SK-N-SH treated with all-trans-retinoic acid at 6 μM for 48 hours (cell line): ENCODE data around the gene PROX2.
A peak's percentile ranks its signal among the peaks of the same experiment; 100 is the strongest.

Experiments used
- ATAC-seq: fragments of 200-7000 bp; cut with Tn5 transposase; 3 replicates; pipeline ENCODE4 v1.9.1; 2020; ENCODE audit warnings: mild to moderate bottlenecking, moderate library complexity
- ARNTL ChIP-seq: fragments of 450-650 bp; formaldehyde crosslinking; IDR thresholded peaks from 2 replicates; pipeline ENCODE4 v1.5.0; 2020; ENCODE audit warnings: low read depth, mild to moderate bottlenecking, moderate library complexity, borderline replicate concordance
- BACH2 ChIP-seq: fragments of 250-450 bp; sonication (Bioruptor Pico); IDR thresholded peaks from 2 replicates; pipeline ENCODE4 v1.9.0; 2021; ENCODE audit warnings: mild to moderate bottlenecking, borderline replicate concordance
- CSDC2 ChIP-seq: fragments of 250-450 bp; sonication (Bioruptor Pico); IDR thresholded peaks from 2 replicates; pipeline ENCODE4 v1.5.0; 2020; ENCODE audit warnings: mild to moderate bottlenecking, moderate library complexity
- ESRRG ChIP-seq: fragments of 250-450 bp; sonication (Bioruptor Pico); IDR thresholded peaks from 2 replicates; pipeline ENCODE4 v1.6.1; 2021; ENCODE audit warnings: mild to moderate bottlenecking
- ISL1 ChIP-seq: fragments of 250-450 bp; sonication (Bioruptor Pico); IDR thresholded peaks from 2 replicates; pipeline ENCODE4 v2.1.2; 2022; ENCODE audit warnings: mild to moderate bottlenecking, moderate library complexity
- OSR1 ChIP-seq: fragments of 250-450 bp; sonication (Bioruptor Pico); IDR thresholded peaks from 2 replicates; pipeline ENCODE4 v1.8.0; 2022; ENCODE audit warnings: moderate library complexity, mild to moderate bottlenecking, inconsistent platforms
- PPARA ChIP-seq: fragments of 250-450 bp; sonication (Bioruptor Pico); IDR thresholded peaks from 2 replicates; pipeline ENCODE4 v1.5.0; 2020; ENCODE audit warnings: mild to moderate bottlenecking, borderline replicate concordance
- SNAI2 ChIP-seq: fragments of 250-450 bp; sonication (Bioruptor Pico); IDR thresholded peaks from 2 replicates; pipeline ENCODE4 v1.5.0; 2020; ENCODE audit warnings: mild to moderate bottlenecking, moderate library complexity
- TOX ChIP-seq: fragments of 250-450 bp; sonication (Bioruptor Pico); IDR thresholded peaks from 2 replicates; pipeline ENCODE4 v1.8.0; 2021; ENCODE audit warnings: mild to moderate bottlenecking, moderate library complexity, borderline replicate concordance
- ZC3H10 ChIP-seq: fragments of 250-450 bp; sonication (Bioruptor Pico); IDR thresholded peaks from 2 replicates; pipeline ENCODE4 v1.5.1; 2021; ENCODE audit warnings: mild to moderate bottlenecking, moderate library complexity
- ZFP30 ChIP-seq: fragments of 450-650 bp; formaldehyde crosslinking; IDR thresholded peaks from 2 replicates; pipeline ENCODE4 v1.5.0; 2022; ENCODE audit warnings: mild to moderate bottlenecking, moderate library complexity
- ZNF565 ChIP-seq: fragments of 450-650 bp; formaldehyde crosslinking; conservative IDR thresholded peaks from 2 replicates; pipeline ENCODE4 v1.5.0; 2020; ENCODE audit warnings: low read depth, mild to moderate bottlenecking, moderate library complexity
- ZNF70 ChIP-seq: fragments of 450-650 bp; formaldehyde crosslinking; IDR thresholded peaks from 2 replicates; pipeline ENCODE4 v1.5.0; 2020; ENCODE audit warnings: mild to moderate bottlenecking, moderate library complexity
- ZNF8 ChIP-seq: fragments of 450-650 bp; formaldehyde crosslinking; IDR thresholded peaks from 2 replicates; pipeline ENCODE4 v1.5.0; 2020; ENCODE audit warnings: mild to moderate bottlenecking, moderate library complexity
- TF ChIP-seq, protein P1 (sequence below): fragments of 250-450 bp; sonication (Bioruptor Pico); IDR thresholded peaks from 2 replicates; pipeline ENCODE4 v1.5.0; 2020; ENCODE audit warnings: mild to moderate bottlenecking, moderate library complexity
- TF ChIP-seq, protein P2 (sequence below): fragments of 250-450 bp; sonication (Bioruptor Pico); IDR thresholded peaks from 2 replicates; pipeline ENCODE4 v1.8.0; 2020; ENCODE audit warnings: mild to moderate bottlenecking, moderate library complexity, borderline replicate concordance
- TF ChIP-seq, protein P3 (sequence below): fragments of 250-450 bp; sonication (Bioruptor Pico); IDR thresholded peaks from 2 replicates; pipeline ENCODE4 v1.8.0; 2021; ENCODE audit warnings: low read depth, mild to moderate bottlenecking, moderate library complexity, borderline replicate concordance
- TF ChIP-seq, protein P4 (sequence below): fragments of 250-450 bp; sonication (Bioruptor Pico); IDR thresholded peaks from 2 replicates; pipeline ENCODE4 v1.5.1; 2020; ENCODE audit warnings: low read depth, mild to moderate bottlenecking, moderate library complexity
- TF ChIP-seq, protein P5 (sequence below): fragments of 250-450 bp; sonication (Bioruptor Pico); IDR thresholded peaks from 2 replicates; pipeline ENCODE4 v1.5.1; 2021; ENCODE audit warnings: mild to moderate bottlenecking, moderate library complexity

Gene PROX2

DNA sequence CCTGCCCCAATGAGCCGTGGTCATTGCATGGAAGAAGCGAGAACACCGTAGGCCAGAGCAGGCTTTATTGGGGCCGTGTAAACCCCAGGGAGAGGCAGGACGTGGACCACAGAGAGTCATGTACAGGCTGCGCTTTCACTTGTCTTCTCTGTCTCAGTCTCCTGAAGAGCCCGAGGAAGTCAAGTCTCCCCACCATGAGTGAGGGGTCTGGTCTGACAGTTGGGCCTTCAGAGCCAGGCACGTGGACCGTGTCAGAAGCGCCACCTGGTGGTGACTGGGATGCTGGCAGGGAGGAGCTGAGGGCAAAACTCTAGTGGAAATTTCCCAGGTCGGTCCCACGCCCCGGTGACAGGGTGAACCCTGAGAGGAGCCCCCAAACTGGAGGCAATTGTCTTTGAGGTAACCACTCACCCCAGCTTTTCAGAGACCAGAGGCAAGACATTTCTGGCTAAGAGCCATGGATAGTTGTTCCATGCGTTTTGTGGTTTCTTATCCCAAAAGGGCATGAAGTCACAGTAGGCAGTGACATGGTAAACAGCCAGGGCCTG, 29.7 kb upstream of the PROX2 start:
- TF ChIP-seq CSDC2 = no peak
- TF ChIP-seq TOX (CRISPR knock-in tag) = no peak
- no peak for TF ChIP-seq ARNTL (CRISPR knock-in tag)
- TF ChIP-seq, protein P1, sequence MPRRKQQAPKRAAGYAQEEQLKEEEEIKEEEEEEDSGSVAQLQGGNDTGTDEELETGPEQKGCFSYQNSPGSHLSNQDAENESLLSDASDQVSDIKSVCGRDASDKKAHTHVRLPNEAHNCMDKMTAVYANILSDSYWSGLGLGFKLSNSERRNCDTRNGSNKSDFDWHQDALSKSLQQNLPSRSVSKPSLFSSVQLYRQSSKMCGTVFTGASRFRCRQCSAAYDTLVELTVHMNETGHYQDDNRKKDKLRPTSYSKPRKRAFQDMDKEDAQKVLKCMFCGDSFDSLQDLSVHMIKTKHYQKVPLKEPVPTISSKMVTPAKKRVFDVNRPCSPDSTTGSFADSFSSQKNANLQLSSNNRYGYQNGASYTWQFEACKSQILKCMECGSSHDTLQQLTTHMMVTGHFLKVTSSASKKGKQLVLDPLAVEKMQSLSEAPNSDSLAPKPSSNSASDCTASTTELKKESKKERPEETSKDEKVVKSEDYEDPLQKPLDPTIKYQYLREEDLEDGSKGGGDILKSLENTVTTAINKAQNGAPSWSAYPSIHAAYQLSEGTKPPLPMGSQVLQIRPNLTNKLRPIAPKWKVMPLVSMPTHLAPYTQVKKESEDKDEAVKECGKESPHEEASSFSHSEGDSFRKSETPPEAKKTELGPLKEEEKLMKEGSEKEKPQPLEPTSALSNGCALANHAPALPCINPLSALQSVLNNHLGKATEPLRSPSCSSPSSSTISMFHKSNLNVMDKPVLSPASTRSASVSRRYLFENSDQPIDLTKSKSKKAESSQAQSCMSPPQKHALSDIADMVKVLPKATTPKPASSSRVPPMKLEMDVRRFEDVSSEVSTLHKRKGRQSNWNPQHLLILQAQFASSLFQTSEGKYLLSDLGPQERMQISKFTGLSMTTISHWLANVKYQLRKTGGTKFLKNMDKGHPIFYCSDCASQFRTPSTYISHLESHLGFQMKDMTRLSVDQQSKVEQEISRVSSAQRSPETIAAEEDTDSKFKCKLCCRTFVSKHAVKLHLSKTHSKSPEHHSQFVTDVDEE (CRISPR knock-in tag) = no peak
- TF ChIP-seq BACH2 = no peak
- TF ChIP-seq ZC3H10 = no peak
- no peak for TF ChIP-seq ZNF70 (CRISPR knock-in tag)
- TF ChIP-seq PPARA = no peak
- no peak for TF ChIP-seq ZFP30
- TF ChIP-seq OSR1 = no peak
- no peak for TF ChIP-seq ISL1
- no peak for TF ChIP-seq ZNF565 (CRISPR knock-in tag)
- TF ChIP-seq SNAI2 (CRISPR knock-in tag) = no peak
- peak; percentile 74 for ATAC-seq

DNA sequence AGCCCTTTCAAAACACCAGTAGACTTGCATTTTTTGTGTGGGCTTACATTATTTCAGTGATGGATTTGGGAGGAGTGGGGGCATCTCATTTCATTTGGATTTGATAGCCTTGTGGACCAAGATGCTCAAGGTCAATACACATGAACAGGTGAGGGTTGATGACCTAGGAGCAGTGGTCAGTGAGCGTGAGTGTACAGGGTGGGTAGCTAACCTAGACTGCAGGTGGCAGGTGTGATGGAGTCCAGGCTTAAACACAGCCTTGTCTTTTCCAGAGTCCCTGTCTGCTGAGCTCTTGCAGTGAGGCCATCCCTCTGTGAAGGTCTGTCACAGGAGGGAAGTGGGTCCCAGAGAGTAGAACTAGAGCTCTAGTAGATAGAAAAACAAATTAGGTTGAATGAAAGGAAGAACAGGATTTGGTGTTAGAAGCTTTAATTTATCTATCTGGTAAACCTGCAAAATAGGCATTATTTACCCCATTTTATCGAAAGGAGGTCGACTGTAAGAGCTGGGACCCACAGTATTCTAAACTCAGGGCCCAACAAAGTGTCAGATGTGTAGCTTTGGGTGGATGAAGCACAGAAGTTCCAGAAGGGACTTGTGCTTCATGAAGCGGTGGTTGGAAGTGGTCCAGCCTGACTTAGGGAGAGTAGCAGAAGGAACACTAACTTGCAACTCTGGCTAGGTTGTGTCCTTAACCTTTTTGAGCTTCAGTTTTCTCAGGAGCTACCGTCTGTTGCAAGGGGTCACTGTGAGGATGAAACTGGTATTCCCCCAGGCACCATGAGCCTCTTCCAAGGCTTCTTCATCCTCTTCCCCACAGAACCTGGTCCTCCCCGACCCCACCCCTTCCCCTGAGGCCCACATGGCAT, 28.9 kb upstream of the PROX2 start:
- TF ChIP-seq, protein P2, sequence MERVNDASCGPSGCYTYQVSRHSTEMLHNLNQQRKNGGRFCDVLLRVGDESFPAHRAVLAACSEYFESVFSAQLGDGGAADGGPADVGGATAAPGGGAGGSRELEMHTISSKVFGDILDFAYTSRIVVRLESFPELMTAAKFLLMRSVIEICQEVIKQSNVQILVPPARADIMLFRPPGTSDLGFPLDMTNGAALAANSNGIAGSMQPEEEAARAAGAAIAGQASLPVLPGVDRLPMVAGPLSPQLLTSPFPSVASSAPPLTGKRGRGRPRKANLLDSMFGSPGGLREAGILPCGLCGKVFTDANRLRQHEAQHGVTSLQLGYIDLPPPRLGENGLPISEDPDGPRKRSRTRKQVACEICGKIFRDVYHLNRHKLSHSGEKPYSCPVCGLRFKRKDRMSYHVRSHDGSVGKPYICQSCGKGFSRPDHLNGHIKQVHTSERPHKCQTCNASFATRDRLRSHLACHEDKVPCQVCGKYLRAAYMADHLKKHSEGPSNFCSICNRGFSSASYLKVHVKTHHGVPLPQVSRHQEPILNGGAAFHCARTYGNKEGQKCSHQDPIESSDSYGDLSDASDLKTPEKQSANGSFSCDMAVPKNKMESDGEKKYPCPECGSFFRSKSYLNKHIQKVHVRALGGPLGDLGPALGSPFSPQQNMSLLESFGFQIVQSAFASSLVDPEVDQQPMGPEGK (CRISPR knock-in tag) = no peak
- TF ChIP-seq PPARA (no peak), ARNTL (CRISPR knock-in tag) (no peak), ZC3H10 (no peak), ZFP30 (no peak), ISL1 (no peak), ZNF70 (CRISPR knock-in tag) (no peak), ZNF8 (CRISPR knock-in tag) (no peak), CSDC2 (no peak), ESRRG (CRISPR knock-in tag) (no peak), BACH2 (no peak)
- TF ChIP-seq, protein P3, sequence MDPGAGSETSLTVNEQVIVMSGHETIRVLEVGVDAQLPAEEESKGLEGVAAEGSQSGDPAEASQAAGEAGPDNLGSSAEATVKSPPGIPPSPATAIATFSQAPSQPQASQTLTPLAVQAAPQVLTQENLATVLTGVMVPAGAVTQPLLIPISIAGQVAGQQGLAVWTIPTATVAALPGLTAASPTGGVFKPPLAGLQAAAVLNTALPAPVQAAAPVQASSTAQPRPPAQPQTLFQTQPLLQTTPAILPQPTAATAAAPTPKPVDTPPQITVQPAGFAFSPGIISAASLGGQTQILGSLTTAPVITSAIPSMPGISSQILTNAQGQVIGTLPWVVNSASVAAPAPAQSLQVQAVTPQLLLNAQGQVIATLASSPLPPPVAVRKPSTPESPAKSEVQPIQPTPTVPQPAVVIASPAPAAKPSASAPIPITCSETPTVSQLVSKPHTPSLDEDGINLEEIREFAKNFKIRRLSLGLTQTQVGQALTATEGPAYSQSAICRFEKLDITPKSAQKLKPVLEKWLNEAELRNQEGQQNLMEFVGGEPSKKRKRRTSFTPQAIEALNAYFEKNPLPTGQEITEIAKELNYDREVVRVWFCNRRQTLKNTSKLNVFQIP (CRISPR knock-in tag) = no peak
- TF ChIP-seq, protein P4, sequence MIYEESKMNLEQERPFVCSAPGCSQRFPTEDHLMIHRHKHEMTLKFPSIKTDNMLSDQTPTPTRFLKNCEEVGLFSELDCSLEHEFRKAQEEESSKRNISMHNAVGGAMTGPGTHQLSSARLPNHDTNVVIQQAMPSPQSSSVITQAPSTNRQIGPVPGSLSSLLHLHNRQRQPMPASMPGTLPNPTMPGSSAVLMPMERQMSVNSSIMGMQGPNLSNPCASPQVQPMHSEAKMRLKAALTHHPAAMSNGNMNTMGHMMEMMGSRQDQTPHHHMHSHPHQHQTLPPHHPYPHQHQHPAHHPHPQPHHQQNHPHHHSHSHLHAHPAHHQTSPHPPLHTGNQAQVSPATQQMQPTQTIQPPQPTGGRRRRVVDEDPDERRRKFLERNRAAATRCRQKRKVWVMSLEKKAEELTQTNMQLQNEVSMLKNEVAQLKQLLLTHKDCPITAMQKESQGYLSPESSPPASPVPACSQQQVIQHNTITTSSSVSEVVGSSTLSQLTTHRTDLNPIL = no peak
- TF ChIP-seq, protein P5, sequence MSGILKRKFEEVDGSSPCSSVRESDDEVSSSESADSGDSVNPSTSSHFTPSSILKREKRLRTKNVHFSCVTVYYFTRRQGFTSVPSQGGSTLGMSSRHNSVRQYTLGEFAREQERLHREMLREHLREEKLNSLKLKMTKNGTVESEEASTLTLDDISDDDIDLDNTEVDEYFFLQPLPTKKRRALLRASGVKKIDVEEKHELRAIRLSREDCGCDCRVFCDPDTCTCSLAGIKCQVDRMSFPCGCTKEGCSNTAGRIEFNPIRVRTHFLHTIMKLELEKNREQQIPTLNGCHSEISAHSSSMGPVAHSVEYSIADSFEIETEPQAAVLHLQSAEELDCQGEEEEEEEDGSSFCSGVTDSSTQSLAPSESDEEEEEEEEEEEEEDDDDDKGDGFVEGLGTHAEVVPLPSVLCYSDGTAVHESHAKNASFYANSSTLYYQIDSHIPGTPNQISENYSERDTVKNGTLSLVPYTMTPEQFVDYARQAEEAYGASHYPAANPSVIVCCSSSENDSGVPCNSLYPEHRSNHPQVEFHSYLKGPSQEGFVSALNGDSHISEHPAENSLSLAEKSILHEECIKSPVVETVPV (CRISPR knock-in tag) = no peak
- TF ChIP-seq, protein P1 (CRISPR knock-in tag) = no peak
- ATAC-seq = peak; percentile 2; the same call in 2 of the 3 replicates
